Transverse colon (tissue), 3 donors: ENCODE results near the gene MRFAP1.

ENCODE experiments used
- CTCF ChIP-seq, 5 experiments: fragments of 200-600 bp in 3 of 5; fragments of 450-650 bp in 2 of 5; sonication (generic) in 3 of 5; IDR thresholded peaks; 1 replicate in 2 of 5; 2 replicates in 3 of 5; pipeline ENCODE4 v1.5.1; 2016 to 2017; ENCODE audit warnings: antibody characterized with exemption in 5 of 5, inconsistent platforms in 3 of 5, mild to moderate bottlenecking in 2 of 5, moderate library complexity in 1 of 5
- EP300 ChIP-seq: sonication (generic); formaldehyde crosslinking; IDR thresholded peaks from one replicate; pipeline ENCODE4 v1.6.1; 2017; ENCODE audit warnings: antibody characterized with exemption, low read depth

DNA sequence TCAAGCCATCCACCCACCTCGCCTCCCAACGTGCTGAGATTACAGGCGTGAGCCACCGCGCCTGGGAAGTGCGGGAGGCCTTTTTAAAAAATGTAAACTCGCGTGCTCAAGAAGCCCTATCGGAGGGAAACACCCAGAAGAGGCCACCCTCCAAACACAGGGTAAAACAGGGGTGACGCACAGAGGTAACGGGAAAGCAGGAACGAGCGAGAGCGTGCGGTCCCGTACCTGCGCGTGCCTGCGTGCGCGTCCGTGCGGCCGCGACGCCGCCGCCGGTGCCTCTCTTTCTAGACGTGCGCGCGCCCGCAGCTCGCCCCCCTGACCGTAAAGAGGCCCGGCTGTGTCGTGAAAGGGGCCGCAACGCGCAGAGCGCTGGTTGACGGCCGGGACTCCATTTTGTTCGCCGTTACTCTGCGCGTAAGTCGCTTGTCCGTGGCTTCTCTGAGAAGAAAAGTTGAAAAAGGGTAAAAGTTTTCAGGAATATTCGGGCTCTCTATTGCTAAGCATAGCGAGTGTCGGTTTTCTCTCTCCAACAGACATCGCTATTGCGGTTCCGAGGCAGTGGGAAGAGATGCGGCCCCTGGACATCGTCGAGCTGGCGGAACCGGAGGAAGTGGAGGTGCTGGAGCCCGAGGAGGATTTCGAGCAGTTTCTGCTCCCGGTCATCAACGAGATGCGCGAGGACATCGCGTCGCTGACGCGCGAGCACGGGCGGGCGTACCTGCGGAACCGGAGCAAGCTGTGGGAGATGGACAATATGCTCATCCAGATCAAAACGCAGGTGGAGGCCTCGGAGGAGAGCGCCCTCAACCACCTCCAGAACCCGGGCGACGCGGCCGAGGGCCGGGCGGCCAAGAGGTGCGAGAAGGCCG, at the start of gene MRFAP1:
- TF ChIP-seq CTCF (IDR thresholded peaks at IDR 0.05) (no peak), EP300 (no peak)
